K562 (cell line): ENCODE data around the gene BZW2.

Source experiments
- CTCF ChIP-seq, 3 experiments: IDR thresholded peaks in 2 of 3; conservative IDR thresholded peaks in 1 of 3; 2 replicates each; pipeline ENCODE4 v1.5.1; 2011 to 2012; ENCODE audit warnings: low read length in 3 of 3, mild to moderate bottlenecking in 3 of 3, control low read depth in 2 of 3, improper control_type of control experiment in 1 of 3, inconsistent platforms in 1 of 3, low read depth in 1 of 3, mixed read lengths in 1 of 3, moderate library complexity in 1 of 3; ENCODE audit not compliant: insufficient read depth in 2 of 3
- POLR2A ChIP-seq: fragments of 450-650 bp; conservative IDR thresholded peaks from 2 replicates; pipeline ENCODE4 v1.6.1; 2016
- RBM34 ChIP-seq: fragments of 200-400 bp; formaldehyde crosslinking; IDR thresholded peaks from 2 replicates; pipeline ENCODE4 v1.6.1; 2018; ENCODE audit warnings: low read length, borderline replicate concordance; ENCODE audit not compliant: insufficient read depth
- RCOR1 ChIP-seq, 2 experiments: IDR thresholded peaks; 2 replicates each; pipeline ENCODE4 v1.6.1; 2012; ENCODE audit warnings: low read depth in 2 of 2, low read length in 2 of 2, borderline replicate concordance in 1 of 2, improper control_type of control experiment in 1 of 2
- ZBTB17 ChIP-seq: fragments of 450-650 bp; formaldehyde crosslinking; IDR thresholded peaks from 2 replicates; pipeline ENCODE4 v1.4.0; 2020; ENCODE audit warnings: mild to moderate bottlenecking
- ZNF212 ChIP-seq: fragments of 450-650 bp; formaldehyde crosslinking; IDR thresholded peaks from 2 replicates; pipeline ENCODE4 v1.4.0; 2020; ENCODE audit warnings: mild to moderate bottlenecking
- ZNF239 ChIP-seq: fragments of 250-450 bp; sonication (Bioruptor Pico); IDR thresholded peaks from 2 replicates; pipeline ENCODE4 v1.4.0; 2020; ENCODE audit warnings: mild to moderate bottlenecking

- TF ChIP-seq ZNF239 (CRISPR knock-in tag) (no peak), ZNF212 (no peak), POLR2A (no peak), CTCF (IDR thresholded peaks at IDR 0.05 in 2 of 3, conservative IDR thresholded peaks at IDR 0.05 in 1 of 3; ENCODE audit: insufficient read depth in 2 of 3, low read depth in 1 of 3, low read length in 3 of 3) (no peak), RCOR1 (IDR thresholded peaks at IDR 0.05; ENCODE audit: borderline replicate concordance in 1 of 2, low read depth in 2 of 2, low read length in 2 of 2) (no peak), ZBTB17 (no peak), RBM34 (no peak)
These were observed 46.1 kb upstream of the BZW2 start for GRCh38 chr7:16599860-16600259.
